SH-SY5Y (cell line): ENCODE results near the gene RAB34.

Experiments
- GATA2 ChIP-seq: IDR thresholded peaks from 2 replicates; pipeline ENCODE4 v1.6.1; 2011; ENCODE audit warnings: mild to moderate bottlenecking, low read depth, low read length
- GATA3 ChIP-seq: IDR thresholded peaks from 2 replicates; pipeline ENCODE4 v1.6.1; 2011; ENCODE audit warnings: low read depth, mild to moderate bottlenecking, low read length, moderate library complexity

DNA sequence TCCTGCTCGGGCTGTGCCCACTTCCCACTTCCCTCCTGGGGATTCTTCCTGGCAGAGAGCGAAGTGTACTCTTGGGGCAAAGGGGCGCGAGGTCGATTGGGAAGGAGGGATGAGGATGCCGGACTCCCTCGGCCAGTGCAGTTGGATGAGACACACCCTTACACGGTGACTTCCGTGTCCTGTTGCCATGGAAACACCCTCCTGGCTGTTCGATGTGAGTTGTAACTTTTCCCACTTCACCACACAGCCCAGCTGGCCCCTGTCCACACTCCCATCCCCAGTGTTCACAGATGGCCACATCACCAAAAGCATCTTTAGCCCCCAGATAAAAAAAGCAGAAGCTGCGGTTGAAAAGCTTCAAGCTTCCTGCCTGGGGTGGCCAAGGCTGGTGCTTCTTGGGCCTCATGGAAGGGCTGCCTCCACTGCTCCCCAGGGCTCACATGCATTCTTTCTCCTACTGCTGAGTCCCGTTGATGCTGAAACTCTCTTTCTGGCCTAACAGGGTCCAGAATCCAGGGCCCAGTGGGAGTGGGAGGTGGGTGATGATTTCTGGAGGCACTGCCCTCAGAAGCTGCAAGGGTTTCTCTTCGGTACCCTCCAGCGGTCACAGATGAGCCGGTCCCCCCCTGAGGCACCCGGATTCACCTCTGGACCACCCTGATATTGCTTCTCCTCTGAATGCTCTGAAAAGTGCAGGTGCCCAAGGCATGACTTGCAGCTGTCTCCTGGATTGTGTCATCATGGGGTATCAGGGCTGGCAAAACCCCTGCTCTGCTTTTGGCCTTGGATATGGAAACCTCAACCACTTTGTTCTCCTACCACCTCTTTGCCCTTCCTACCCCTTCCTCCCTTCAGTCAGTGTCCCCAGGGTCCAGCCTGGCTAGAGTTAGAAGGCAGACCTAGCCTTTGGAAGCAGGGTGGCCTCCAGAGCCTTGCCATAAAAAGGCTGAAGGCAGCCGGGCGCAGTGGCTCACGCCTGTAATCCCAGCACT is 24.0 kb upstream of the RAB34 start:
- TF ChIP-seq GATA3, result no peak
- TF ChIP-seq GATA2, result no peak
